Lower lobe of right lung (tissue), 2 donors: ENCODE data around the gene PXK. TPM values are rescaled to one million over a fixed set of nuclear protein-coding genes. Genes with fewer than 3 reads are reported as not detected.

Experiments
- ATAC-seq, 2 donors: fragments of 200-7000 bp; cut with Tn5 transposase; one replicate each; pipeline ENCODE4 v1.9.1; 2020 to 2022; ENCODE audit warnings: mild to moderate bottlenecking in 2 of 2, moderate library complexity in 2 of 2
- DNase-seq: peaks from one replicate; pipeline ENCODE4 v3.0.0-alpha.2; 2020
- H3K27ac ChIP-seq: fragments of 200-600 bp; one replicate; pipeline ENCODE4 v1.8.0; 2022
- H3K27me3 ChIP-seq: fragments of 200-600 bp; one replicate; pipeline ENCODE4 v1.8.0; 2022; ENCODE audit warnings: low read depth
- H3K36me3 ChIP-seq: fragments of 200-600 bp; one replicate; pipeline ENCODE4 v1.8.0; 2022; ENCODE audit warnings: mild to moderate bottlenecking
- H3K4me1 ChIP-seq: fragments of 200-600 bp; one replicate; pipeline ENCODE4 v1.8.0; 2022
- H3K4me3 ChIP-seq: fragments of 200-600 bp; one replicate; pipeline ENCODE4 v1.8.0; 2022; ENCODE audit warnings: mild to moderate bottlenecking
- H3K9me3 ChIP-seq: fragments of 200-600 bp; one replicate; pipeline ENCODE4 v1.8.0; 2022
- CTCF ChIP-seq: fragments of 200-600 bp; IDR thresholded peaks from one replicate; pipeline ENCODE4 v1.8.0; 2022; ENCODE audit warnings: antibody characterized with exemption, mild to moderate bottlenecking
- intact Hi-C: fragments of 100-400 bp; cut with DNase I; formaldehyde crosslinking; loops from one replicate; pipeline ENCODE4 v1.11.0; 2022
- total RNA-seq: library from RNA; stranded (reverse); fragmentation: NEBNext Ultra II Directional; extraction: Animal tissue kit (Norgen Biotek cat#: 25700); gene quantifications from one replicate; pipeline ENCODE4 v1.2.1, GENCODE V29; 2021
- donor health status: DM: no; HTN: yes; CAD: no; lungs with severe emphysema.

Gene PXK
- total RNA-seq, 1 donor from 2014 or later, result 23.7 TPM

- no peak for DNase-seq
- no peak for ATAC-seq
- Histone ChIP-seq H3K36me3 (peaks cover 43% of the 10 kb centered on the region), H3K27me3 (no peaks in the 10 kb centered on the region), H3K9me3 (no peaks in the 10 kb centered on the region), H3K4me1 (peaks cover 29% of the 10 kb centered on the region), H3K27ac (peak overlapping the region; percentile 16), H3K4me3 (no peak overlapping the region)
- no peak for TF ChIP-seq CTCF
- intact Hi-C loops, result no loop called here
Observed at GRCh38 chr3:58308728-58309127, 24.0 kb upstream of the PXK start.

- Histone ChIP-seq H3K9me3 (no peaks in the 10 kb centered on the region), H3K4me3 (no peak overlapping the region), H3K27ac (no peak overlapping the region), H3K36me3 (peaks cover 73% of the 10 kb centered on the region), H3K4me1 (no peaks in the 10 kb centered on the region), H3K27me3 (no peaks in the 10 kb centered on the region)
- TF ChIP-seq CTCF, result no peak
- ATAC-seq, result no peak
- intact Hi-C loops, result no loop called here
- no peak for DNase-seq
Observed at GRCh38 chr3:58317811-58318210, 14.9 kb upstream of the PXK start.

GRCh38 chr3:58321791-58322190, 10.9 kb upstream of the PXK start:
- Histone ChIP-seq H3K27me3 (no peaks in the 10 kb centered on the region), H3K36me3 (peaks cover 35% of the 10 kb centered on the region), H3K27ac (no peak overlapping the region), H3K9me3 (no peaks in the 10 kb centered on the region), H3K4me3 (no peak overlapping the region), H3K4me1 (peaks cover 11% of the 10 kb centered on the region)
- ATAC-seq (no peak), DNase-seq (no peak)
- TF ChIP-seq CTCF, result no peak
- intact Hi-C loops, result loop anchor here (10.0 kb wide), 1 partner anchor 93 kb away; no protein-coding TSS in a partner anchor

GRCh38 chr3:58322793-58323192, 9.9 kb upstream of the PXK start:
- Histone ChIP-seq H3K36me3 (peaks cover 25% of the 10 kb centered on the region), H3K9me3 (no peaks in the 10 kb centered on the region), H3K27me3 (no peaks in the 10 kb centered on the region), H3K4me1 (peaks cover 11% of the 10 kb centered on the region), H3K27ac (no peak overlapping the region), H3K4me3 (no peak overlapping the region)
- DNase-seq (no peak), ATAC-seq (no peak)
- intact Hi-C loops, result loop anchor here (10.0 kb wide), 1 partner anchor 92 kb away; no protein-coding TSS in a partner anchor
- TF ChIP-seq CTCF, result no peak

GRCh38 chr3:58323529-58324390, 8.9 kb upstream of the PXK start:
- Histone ChIP-seq H3K27ac (no peak overlapping the region), H3K9me3 (no peaks in the 10 kb centered on the region), H3K36me3 (peaks cover 15% of the 10 kb centered on the region), H3K27me3 (no peaks in the 10 kb centered on the region), H3K4me1 (peaks cover 11% of the 10 kb centered on the region), H3K4me3 (no peak overlapping the region)
- TF ChIP-seq CTCF, result no peak
- ATAC-seq (no peak), DNase-seq (no peak)
- intact Hi-C loops, result loop anchor here (10.0 kb wide), 1 partner anchor 91 kb away; no protein-coding TSS in a partner anchor
